ENCODE measurements around the gene NUMA1. TPM values are rescaled to one million over a fixed set of nuclear protein-coding genes. Genes with fewer than 3 reads are reported as not detected.

The NUMA1 gene
- total RNA-seq, 1 donor from 2014 or later: 112 TPM

GRCh38 chr11:72013765-72014711 lies 66.3 kb downstream of the NUMA1 start:
- Mint-ChIP-seq H3K27me3 (ENCODE audit: low read depth) (no peaks in the 10 kb centered on the region), H3K4me1 (ENCODE audit: low read depth) (peaks cover 8% of the 10 kb centered on the region), H3K9me3 (ENCODE audit: low read depth) (no peaks in the 10 kb centered on the region), H3K4me3 (ENCODE audit: unreplicated experiment) (no peak overlapping the region), H3K36me3 (ENCODE audit: low read depth) (peaks cover 56% of the 10 kb centered on the region), H3K27ac (ENCODE audit: unreplicated experiment) (peak overlapping the region; percentile 55)
- TF ChIP-seq CTCF (IDR thresholded peaks at IDR 0.05): no peak
- no peak for DNase-seq (ENCODE audit: low spot score)

GRCh38 chr11:72012897-72013721 lies 67.2 kb downstream of the NUMA1 start:
- DNase-seq (ENCODE audit: low spot score): no peak
- H3K27me3 Mint-ChIP-seq (ENCODE audit: low read depth): no peaks in the 10 kb centered on the region
- peaks cover 8% of the 10 kb centered on the region for H3K4me1 Mint-ChIP-seq (ENCODE audit: low read depth)

GRCh38 chr11:72012091-72012630 lies 68.2 kb downstream of the NUMA1 start:
- H3K27me3 Mint-ChIP-seq (ENCODE audit: low read depth): no peaks in the 10 kb centered on the region
- peak overlapping the region; percentile 45 for H3K27ac Mint-ChIP-seq (ENCODE audit: unreplicated experiment)
- H3K9me3 Mint-ChIP-seq (ENCODE audit: low read depth): no peaks in the 10 kb centered on the region
- H3K36me3 Mint-ChIP-seq (ENCODE audit: low read depth): peaks cover 44% of the 10 kb centered on the region
- no peak for DNase-seq (ENCODE audit: low spot score)
- TF ChIP-seq CTCF (IDR thresholded peaks at IDR 0.05): no peak
- no peak overlapping the region for H3K4me3 Mint-ChIP-seq (ENCODE audit: unreplicated experiment)
- H3K4me1 Mint-ChIP-seq (ENCODE audit: low read depth): peaks cover 8% of the 10 kb centered on the region

More at GRCh38 chr11:72012897-72013721, 67.2 kb downstream of the NUMA1 start:
- Mint-ChIP-seq H3K4me3 (ENCODE audit: unreplicated experiment) (no peak overlapping the region), H3K27ac (ENCODE audit: unreplicated experiment) (peak overlapping the region; percentile 55), H3K9me3 (ENCODE audit: low read depth) (no peaks in the 10 kb centered on the region), H3K36me3 (ENCODE audit: low read depth) (peaks cover 46% of the 10 kb centered on the region)
- no peak for TF ChIP-seq CTCF (IDR thresholded peaks at IDR 0.05)

- Mint-ChIP-seq H3K4me1 (ENCODE audit: low read depth) (peaks cover 8% of the 10 kb centered on the region), H3K36me3 (ENCODE audit: low read depth) (peaks cover 44% of the 10 kb centered on the region), H3K27ac (ENCODE audit: unreplicated experiment) (no peak overlapping the region), H3K27me3 (ENCODE audit: low read depth) (no peaks in the 10 kb centered on the region), H3K4me3 (ENCODE audit: unreplicated experiment) (no peak overlapping the region), H3K9me3 (ENCODE audit: low read depth) (no peaks in the 10 kb centered on the region)
- no peak for DNase-seq (ENCODE audit: low spot score)
- no peak for TF ChIP-seq CTCF (IDR thresholded peaks at IDR 0.05)
Observed at GRCh38 chr11:72010529-72011233, 69.7 kb downstream of the NUMA1 start.
